HG02588 (cell line): Measurements from ENCODE around the gene KLHL13.
"Not testable (repeated sequence)": the region's sequence is repeated elsewhere in the genome, so short reads cannot be mapped to it uniquely, and the experiment has no call there.

Source experiments
- ATAC-seq: cut with Tn5 transposase; IDR thresholded peaks from one replicate; pipeline ENCODE4 v1.9.1; 2021; ENCODE audit warnings: mild to moderate bottlenecking, moderate library complexity; ENCODE audit not compliant: unreplicated experiment

Gene KLHL13

GRCh38 chrX:117996408-117996807 lies 120.2 kb downstream of the KLHL13 start:
- no peak for ATAC-seq

GRCh38 chrX:117995378-117995777 lies 121.2 kb downstream of the KLHL13 start:
- ATAC-seq: no peak

DNA sequence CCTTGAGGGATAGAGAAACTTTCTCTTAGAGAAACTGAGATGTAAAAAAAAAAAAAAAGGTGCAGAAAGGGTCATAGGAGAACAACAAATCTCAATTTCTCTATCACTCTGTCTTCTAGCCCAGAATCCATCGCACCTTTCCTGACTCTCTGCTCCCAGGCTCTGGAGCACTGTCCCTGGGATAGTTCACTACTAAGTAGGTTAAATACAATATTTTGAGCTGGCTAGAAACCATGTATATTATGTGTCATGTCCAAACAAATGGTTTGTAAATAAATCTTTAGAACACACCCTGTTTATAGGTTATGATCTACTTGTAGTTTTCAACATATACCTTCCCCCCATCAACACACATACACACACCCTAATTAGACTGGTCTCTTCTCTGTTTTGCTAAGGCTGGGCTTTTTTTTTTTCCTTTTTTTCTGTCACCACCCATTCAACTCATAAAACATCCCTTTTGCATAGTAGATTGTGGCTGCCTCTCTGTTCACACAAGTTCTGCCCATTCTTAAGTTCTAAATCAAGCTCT lies 124.4 kb downstream of the KLHL13 start:
- ATAC-seq: no peak

- no peak for ATAC-seq
Measured at GRCh38 chrX:117990438-117990837, 126.2 kb downstream of the KLHL13 start.

- no peak for ATAC-seq
Measured at GRCh38 chrX:117989512-117989911, 127.1 kb downstream of the KLHL13 start.

DNA sequence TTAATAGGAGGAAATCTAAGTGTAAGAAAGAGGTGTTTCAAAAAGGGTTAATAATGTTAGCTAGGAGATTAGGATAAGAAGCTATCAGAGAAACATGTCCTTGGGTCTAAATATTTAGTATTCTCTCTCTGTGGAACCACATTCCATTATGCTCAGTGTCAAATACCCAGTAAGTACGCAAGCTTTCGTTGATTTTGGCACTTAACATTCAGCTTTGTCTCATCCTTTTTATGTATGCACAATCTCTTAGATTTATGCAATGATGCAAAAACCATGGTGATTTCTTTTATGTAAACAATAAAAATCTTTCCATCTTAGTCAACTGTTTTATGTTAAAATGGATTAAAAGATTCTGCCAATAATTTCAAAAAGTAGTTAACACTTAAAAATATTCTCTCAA lies 129.2 kb downstream of the KLHL13 start:
- ATAC-seq: no peak

DNA sequence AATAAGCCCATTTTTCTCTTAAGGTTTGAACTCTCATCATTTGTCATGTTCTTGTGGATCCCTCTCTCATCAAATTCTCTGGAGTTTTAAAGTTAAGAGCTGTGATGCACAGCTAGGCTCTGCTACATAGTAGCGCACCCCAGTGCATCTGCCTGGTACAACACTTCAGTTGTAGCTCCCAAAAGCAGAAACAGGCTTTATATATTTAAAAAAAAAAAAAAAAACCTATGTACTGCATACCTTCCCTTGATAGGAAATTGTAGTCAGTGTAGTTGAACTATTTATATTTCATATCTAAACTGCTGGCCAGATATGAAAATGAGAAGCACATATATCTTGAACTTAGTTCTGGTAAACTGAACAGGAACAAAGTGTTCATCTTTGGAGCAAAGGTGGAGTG lies 131.4 kb downstream of the KLHL13 start:
- no peak for ATAC-seq

DNA sequence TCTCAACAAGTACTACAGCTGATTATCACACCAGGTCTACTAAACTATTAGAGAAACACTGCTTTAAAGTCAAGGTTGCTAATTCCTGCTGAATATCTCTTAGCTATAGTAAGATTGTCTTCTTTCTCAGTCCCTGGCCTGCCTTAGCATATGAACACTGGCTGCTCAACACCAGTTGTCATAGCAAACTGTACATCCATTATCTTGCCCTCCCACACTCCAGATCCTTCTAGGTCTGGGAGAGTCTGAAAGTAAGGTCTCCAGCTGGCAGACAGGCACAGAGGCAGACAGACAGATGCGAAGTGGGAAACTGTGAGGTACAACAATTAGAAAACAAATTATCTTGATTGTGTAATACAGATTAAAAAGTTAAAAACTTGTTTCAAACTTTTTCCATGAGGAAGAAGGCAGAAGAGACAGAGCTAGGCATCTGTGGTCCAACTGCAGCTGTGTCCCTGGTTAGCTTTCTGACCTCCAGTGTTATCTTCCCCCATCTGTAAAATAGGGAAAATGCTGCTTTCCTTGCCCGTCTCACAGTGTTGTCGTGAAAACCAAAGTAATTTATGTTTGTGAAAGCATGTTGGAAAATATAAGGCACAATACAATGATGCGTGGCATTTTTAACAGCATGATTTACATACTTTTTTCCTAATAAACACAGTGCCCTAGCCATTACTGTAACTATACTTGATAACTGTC lies 133.8 kb downstream of the KLHL13 start:
- ATAC-seq: no peak

DNA sequence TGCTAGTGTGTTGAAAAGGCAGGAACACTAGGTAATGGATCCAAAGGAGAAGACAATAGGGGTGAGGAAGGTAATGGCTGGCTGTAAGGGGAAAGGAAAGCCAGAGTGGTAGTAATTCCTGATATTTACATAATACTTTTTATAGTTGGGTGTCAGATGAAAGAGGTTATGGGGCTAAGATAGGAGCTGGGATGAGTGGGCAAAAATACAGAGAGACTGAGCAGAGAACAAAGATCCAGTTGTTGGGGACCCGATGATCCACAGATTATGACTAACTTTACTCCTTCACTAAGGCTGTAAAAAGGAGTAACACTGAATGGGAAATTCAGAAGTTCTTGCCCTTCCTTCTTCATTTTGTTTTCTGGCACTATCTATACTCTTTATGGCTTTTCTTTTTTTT lies 138.2 kb downstream of the KLHL13 start:
- ATAC-seq: no peak

GRCh38 chrX:117977526-117977925 lies 139.1 kb downstream of the KLHL13 start:
- no peak for ATAC-seq

- ATAC-seq: no peak
Measured at GRCh38 chrX:117973110-117973807, 143.4 kb downstream of the KLHL13 start.

GRCh38 chrX:117972711-117973109 lies 143.9 kb downstream of the KLHL13 start:
- ATAC-seq: no peak

GRCh38 chrX:117969782-117970181 lies 146.8 kb downstream of the KLHL13 start:
- ATAC-seq: no peak

- no peak for ATAC-seq
Measured at GRCh38 chrX:117969328-117969727, 147.3 kb downstream of the KLHL13 start.

GRCh38 chrX:117959045-117959444 lies 157.6 kb downstream of the KLHL13 start:
- no peak for ATAC-seq

DNA sequence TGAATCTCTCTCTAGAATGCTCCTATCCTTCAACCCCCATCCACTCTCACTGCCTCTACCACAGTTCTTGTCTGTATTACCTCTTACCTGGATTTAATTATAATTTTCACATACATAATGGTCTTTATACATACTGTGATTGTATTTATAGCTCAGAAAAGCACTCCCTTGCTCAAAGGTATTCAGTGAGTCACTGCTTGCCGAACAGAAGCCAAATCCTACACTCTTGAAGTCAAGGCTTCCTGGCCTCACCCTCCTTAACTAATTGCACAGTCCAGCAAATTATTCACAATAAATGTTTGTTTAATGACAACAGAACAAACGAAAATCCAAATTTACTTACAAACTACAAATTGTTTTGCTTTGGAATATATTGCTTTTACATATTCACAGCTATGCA lies 159.5 kb downstream of the KLHL13 start:
- ATAC-seq: no peak

GRCh38 chrX:117939296-117939695 lies 177.3 kb downstream of the KLHL13 start:
- ATAC-seq: not testable (repeated sequence)

- ATAC-seq: no peak
Measured at GRCh38 chrX:117936118-117936517, 180.5 kb downstream of the KLHL13 start.

- not testable (repeated sequence) for ATAC-seq
Measured at GRCh38 chrX:117930116-117930515, 186.5 kb downstream of the KLHL13 start.

GRCh38 chrX:117919755-117920154 lies 196.9 kb downstream of the KLHL13 start:
- ATAC-seq: no peak

GRCh38 chrX:117910216-117910615 lies 206.4 kb downstream of the KLHL13 start:
- no peak for ATAC-seq

DNA sequence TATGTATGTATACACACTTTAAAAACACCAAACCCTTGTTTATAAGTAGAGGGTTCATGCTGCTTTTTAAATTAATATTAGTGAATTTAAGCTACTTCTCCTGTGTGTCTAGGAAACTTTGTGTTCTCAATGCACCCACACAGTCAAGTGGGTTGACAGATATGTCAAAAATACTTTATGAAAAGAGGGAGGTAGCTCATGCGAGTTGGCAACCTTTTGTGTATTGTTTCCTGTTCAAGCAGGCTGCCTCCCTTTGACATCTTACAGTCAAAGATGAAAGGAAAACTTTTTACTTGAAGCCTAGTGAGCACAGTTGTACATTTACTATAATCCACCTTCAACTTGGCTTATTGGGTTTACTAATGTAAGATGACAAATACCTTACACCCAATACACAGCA lies 218.4 kb downstream of the KLHL13 start:
- ATAC-seq: no peak
